PC-9 (cell line): ENCODE data around the gene CBFA2T3.

ENCODE experiments used
- CTCF ChIP-seq: fragments of 200-600 bp; sonication (generic); conservative IDR thresholded peaks from 2 replicates; pipeline ENCODE4 v1.6.1; 2017; ENCODE audit warnings: mixed run types, antibody characterized with exemption, mild to moderate bottlenecking, moderate library complexity
- EZH2 ChIP-seq: fragments of 200-600 bp; sonication (generic); IDR thresholded peaks from 2 replicates; pipeline ENCODE4 v1.8.0; 2017; ENCODE audit warnings: antibody characterized with exemption, low read depth

- TF ChIP-seq CTCF (no peak), EZH2 (no peak)
These were observed 51.5 kb downstream of the CBFA2T3 start for GRCh38 chr16:88925540-88925887.
